ENCODE results near the gene ARSG.

The ARSG gene

GRCh38 chr17:68290955-68291835 is at the start of gene ARSG, which contains the start of gene SLC16A6:
Gene ARSG, plus strand, starts transcription at chr17:68291495. Its CDS starts 15,999 bp downstream, at chr17:68307494.
Gene SLC16A6, minus strand, starts transcription at chr17:68291127. Its CDS starts 12,807 bp downstream, at chr17:68278320.
- H3K4me3 ChIP-seq (ENCODE audit: low read depth, low read length), result peak within 1 kb of the TSS; percentile 55
- no peak for TF ChIP-seq CTCF (IDR thresholded peaks at IDR 0.05; ENCODE audit: low read depth, low read length, missing control alignments)
- DNase-seq (ENCODE audit: low read depth), result no peak
- in situ Hi-C loops (cut with HindIII; ENCODE audit: low sequenced_read_pairs), result no loop called here

DNA sequence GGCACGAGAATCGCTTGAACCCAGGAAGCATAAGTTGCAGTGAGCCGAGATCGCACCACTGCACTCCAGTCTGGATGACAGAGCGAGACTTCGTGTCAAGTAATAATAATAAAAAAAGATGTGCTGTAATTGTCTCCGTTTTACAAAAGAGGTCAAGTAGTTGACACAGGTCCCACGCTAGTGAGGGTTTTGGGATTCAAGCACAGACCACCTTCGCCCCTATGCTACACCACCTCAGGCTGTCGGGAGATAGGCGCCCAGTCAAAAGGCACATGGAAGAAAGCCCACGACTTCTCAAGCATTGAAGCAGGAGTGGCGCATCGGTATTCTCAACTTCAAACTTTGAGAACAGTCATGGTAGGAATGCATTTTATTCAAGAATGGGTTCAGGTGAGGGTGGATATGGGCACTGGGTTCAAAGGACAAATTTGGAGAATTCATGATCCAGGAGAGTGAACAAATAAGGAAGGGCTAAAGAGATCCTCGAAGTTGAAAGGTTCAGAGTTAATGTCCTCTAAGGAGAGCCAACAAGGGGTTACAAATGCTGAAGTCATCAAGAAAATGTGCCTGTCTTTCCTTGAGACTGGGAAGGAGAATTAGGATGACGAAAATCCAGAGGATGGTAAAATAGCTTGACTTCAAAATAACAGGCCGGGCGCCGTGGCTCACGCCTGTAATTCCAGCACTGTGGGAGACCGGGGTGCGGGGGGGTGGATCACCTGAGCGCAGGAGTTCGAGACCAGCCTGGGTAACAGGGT is 44.8 kb upstream of the ARSG start:
- in situ Hi-C loops (cut with HindIII; ENCODE audit: low sequenced_read_pairs), result no loop called here
- no peak overlapping the region for H3K4me3 ChIP-seq (ENCODE audit: low read depth, low read length)
- no peak for TF ChIP-seq CTCF (IDR thresholded peaks at IDR 0.05; ENCODE audit: low read depth, low read length, missing control alignments)
- DNase-seq (ENCODE audit: low read depth), result no peak

GRCh38 chr17:68247445-68248198 is 43.7 kb upstream of the ARSG start, which contains the start of gene AMZ2:
Gene AMZ2, plus strand, starts transcription at chr17:68248043. Its CDS starts 2,145 bp downstream, at chr17:68250188.
- DNase-seq (ENCODE audit: low read depth), result peak; percentile 80
- in situ Hi-C loops (cut with HindIII; ENCODE audit: low sequenced_read_pairs), result no loop called here
- no peak for TF ChIP-seq CTCF (IDR thresholded peaks at IDR 0.05; ENCODE audit: low read depth, low read length, missing control alignments)
- H3K4me3 ChIP-seq (ENCODE audit: low read depth, low read length), result peak within 1 kb of the TSS; percentile 71

GRCh38 chr17:68248199-68248825 is 43.0 kb upstream of the ARSG start:
- peak overlapping the region; percentile 71 for H3K4me3 ChIP-seq (ENCODE audit: low read depth, low read length)
- in situ Hi-C loops (cut with HindIII; ENCODE audit: low sequenced_read_pairs), result no loop called here
- no peak for DNase-seq (ENCODE audit: low read depth)
- no peak for TF ChIP-seq CTCF (IDR thresholded peaks at IDR 0.05; ENCODE audit: low read depth, low read length, missing control alignments)

DNA sequence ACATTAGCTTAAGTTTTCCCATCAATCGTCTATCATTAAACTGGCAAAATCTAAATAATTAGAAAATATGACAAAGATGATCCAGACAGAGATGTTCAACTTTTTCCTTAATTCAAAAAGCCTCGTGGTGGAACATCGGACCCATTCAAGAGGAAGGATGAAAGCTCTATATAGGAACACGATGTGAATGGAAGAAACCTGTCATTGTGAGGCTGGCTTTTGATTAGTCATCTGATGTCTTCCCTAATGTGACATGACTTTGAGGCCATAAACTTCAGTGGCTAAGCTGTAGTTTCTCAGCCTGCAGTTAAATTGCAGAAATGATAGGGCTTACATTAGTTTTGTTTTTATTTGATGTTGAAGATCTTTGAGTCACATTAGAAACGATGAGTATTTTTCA is 42.4 kb upstream of the ARSG start:
- no peak for TF ChIP-seq CTCF (IDR thresholded peaks at IDR 0.05; ENCODE audit: low read depth, low read length, missing control alignments)
- in situ Hi-C loops (cut with HindIII; ENCODE audit: low sequenced_read_pairs), result no loop called here
- DNase-seq (ENCODE audit: low read depth), result no peak
- H3K4me3 ChIP-seq (ENCODE audit: low read depth, low read length), result peak overlapping the region; percentile 71
